KBM-7 (cell line): ENCODE measurements around the gene HLF.

Experiments
- DNase-seq: peaks from one replicate; pipeline ENCODE4 v3.0.0-alpha.2; 2015
- in situ Hi-C: fragments of 300-500 bp; cut with MboI; formaldehyde crosslinking; loops from 2 replicates; pipeline ENCODE4 v1.14.3; 2020; ENCODE audit warnings: low sequenced_read_pairs, low pct_unique_long_range_greater_than_20kb, mixed read lengths

The HLF gene

GRCh38 chr17:55302407-55302787, 37.6 kb downstream of the HLF start:
- in situ Hi-C loops = no loop called here
- no peak for DNase-seq

GRCh38 chr17:55303008-55303493, 38.3 kb downstream of the HLF start:
- no peak for DNase-seq
- in situ Hi-C loops = no loop called here

- in situ Hi-C loops = no loop called here
Measured at GRCh38 chr17:55303701-55304145, 39.0 kb downstream of the HLF start.

GRCh38 chr17:55304171-55304859, 39.6 kb downstream of the HLF start:
- DNase-seq = no peak
- in situ Hi-C loops = no loop called here

More at GRCh38 chr17:55303701-55304145, 39.0 kb downstream of the HLF start:
- DNase-seq = no peak

- DNase-seq = no peak
- in situ Hi-C loops = no loop called here
Measured at GRCh38 chr17:55305321-55306087, 40.7 kb downstream of the HLF start.

- DNase-seq = no peak
- in situ Hi-C loops = no loop called here
Measured at GRCh38 chr17:55307879-55308278, 43.1 kb downstream of the HLF start.

- in situ Hi-C loops = no loop called here
- peak; percentile 11 for DNase-seq
Measured at GRCh38 chr17:55308613-55309391, 44.0 kb downstream of the HLF start.

GRCh38 chr17:55311767-55312375, 47.1 kb downstream of the HLF start:
- in situ Hi-C loops = no loop called here
- DNase-seq = no peak

- in situ Hi-C loops = no loop called here
- DNase-seq = no peak
Measured at GRCh38 chr17:55312852-55313251, 48.1 kb downstream of the HLF start.

GRCh38 chr17:55314061-55314783, 49.5 kb downstream of the HLF start:
- in situ Hi-C loops = no loop called here
- no peak for DNase-seq

- in situ Hi-C loops = no loop called here
- no peak for DNase-seq
Measured at GRCh38 chr17:55314784-55315491, 50.2 kb downstream of the HLF start.

- in situ Hi-C loops = no loop called here
Measured at GRCh38 chr17:55316499-55316898, 51.7 kb downstream of the HLF start.

GRCh38 chr17:55317284-55317683, 52.5 kb downstream of the HLF start:
- no peak for DNase-seq
- in situ Hi-C loops = no loop called here

More at GRCh38 chr17:55316499-55316898, 51.7 kb downstream of the HLF start:
- DNase-seq = no peak

GRCh38 chr17:55318081-55318480, 53.3 kb downstream of the HLF start:
- DNase-seq = no peak
- in situ Hi-C loops = no loop called here

GRCh38 chr17:55318715-55319487, 54.1 kb downstream of the HLF start:
- DNase-seq = no peak

GRCh38 chr17:55319933-55320593, 55.3 kb downstream of the HLF start:
- no peak for DNase-seq
- in situ Hi-C loops = no loop called here

More at GRCh38 chr17:55318715-55319487, 54.1 kb downstream of the HLF start:
- in situ Hi-C loops = no loop called here
